Kidney (tissue), 14 donors: Measurements from ENCODE around the gene UBQLN4. TPM values are rescaled to one million over a fixed set of nuclear protein-coding genes. Genes with fewer than 3 reads are reported as not detected.

Experiments used
- DNase-seq, 5 donors: peaks; one replicate each; pipeline ENCODE4 v3.0.0-alpha.2; 2013 to 2020
- FAIRE-seq: peaks from 2 replicates; lab custom pipeline; 2012; peaks lifted over from hg19 to GRCh38; lab: Jason Lieb, UNC
- H3K27ac ChIP-seq, 2 donors: one replicate each; pipeline ENCODE4 v1.7.0; 2013; ENCODE audit warnings: low read depth in 2 of 2, low read length in 2 of 2, inconsistent platforms in 1 of 2
- H3K27me3 ChIP-seq: one replicate; pipeline ENCODE4 v1.7.1; 2013; ENCODE audit warnings: low read length, inconsistent platforms; ENCODE audit not compliant: control insufficient read depth, insufficient read depth
- H3K36me3 ChIP-seq, 3 donors: one replicate each; pipeline versions ENCODE4 v1.7.0 to v1.7.1; 2013; ENCODE audit warnings: low read length in 3 of 3, control low read depth in 1 of 3, inconsistent platforms in 1 of 3; ENCODE audit not compliant: insufficient read depth in 3 of 3, control insufficient read depth in 2 of 3
- H3K4me1 ChIP-seq, 3 donors: one replicate each; pipeline versions ENCODE4 v1.7.0 to v1.7.1; 2013; ENCODE audit warnings: low read length in 3 of 3, inconsistent platforms in 1 of 3, low read depth in 1 of 3; ENCODE audit not compliant: control insufficient read depth in 2 of 3, insufficient read depth in 2 of 3
- H3K4me3 ChIP-seq, 3 donors: one replicate each; pipeline versions ENCODE4 v1.7.0 to v1.8.1; 2013; ENCODE audit warnings: low read length in 3 of 3, control low read depth in 1 of 3, inconsistent platforms in 1 of 3
- H3K9ac ChIP-seq, 3 donors: one replicate each; pipeline versions ENCODE4 v1.7.0 to v1.7.1; 2013; ENCODE audit warnings: low read length in 3 of 3, control low read depth in 1 of 3, inconsistent platforms in 1 of 3
- H3K9me3 ChIP-seq, 3 donors: one replicate each; pipeline versions ENCODE4 v1.7.0 to v1.7.1; 2013; ENCODE audit warnings: low read length in 3 of 3, control low read depth in 1 of 3, inconsistent platforms in 1 of 3; ENCODE audit not compliant: control insufficient read depth in 2 of 3, insufficient read depth in 1 of 3
- CTCF ChIP-seq: IDR thresholded peaks from 3 replicates; pipeline ENCODE4 v1.5.1; 2012; ENCODE audit warnings: mild to moderate bottlenecking, moderate library complexity, borderline replicate concordance; ENCODE audit not compliant: insufficient read depth; ENCODE audit errors: extremely low read depth
- intact Hi-C: fragments of 100-400 bp; cut with DNase I; formaldehyde crosslinking; loops from one replicate; pipeline ENCODE4 v1.11.1; 2022
- polyA plus RNA-seq: library from polyadenylated mRNA; stranded (reverse); fragments of 350-450 nt; fragmentation: Illumina TruSeq; extraction: RNeasy Lipid Tissue Mini Kit (QIAGEN cat#74804); gene quantifications from one replicate; pipeline ENCODE4 v1.2.3, GENCODE V29; 2014; ENCODE audit warnings: low read depth, low replicate concordance; ENCODE audit not compliant: insufficient read depth
- total RNA-seq: library from RNA; stranded (reverse); fragmentation: NEBNext Ultra II Directional; extraction: Animal tissue kit (Norgen Biotek cat#: 25700); gene quantifications from one replicate; pipeline ENCODE4 v1.2.1, GENCODE V29; 2021
- donor health status: control.
- donor health status: control.
- donor health status: control.
- donor health status: control.
- donor health status: control.
- donor health status: DM: yes; HTN: yes; CAD: no.
- donor health status: Normal renal cell carcinoma (clear cell type).

UBQLN4 gene
- total and polyA plus RNA-seq, 2 donors from 2014 or later: 24.5 to 24.6 TPM

GRCh38 chr1:156020293-156021092 lies 33.1 kb downstream of the UBQLN4 start, which contains the start of gene SSR2:
Gene SSR2 (minus strand): TSS chr1:156020951. CDS start chr1:156020167, 784 bp downstream.
- Histone ChIP-seq H3K27ac (peak within 1 kb of the TSS; percentile 69 to 71), H3K9me3 (no peaks in the 10 kb centered on the region), H3K4me1 (peaks cover 3 to 9% (median 8%) of the 10 kb centered on the region in 3 donors), H3K4me3 (peak within 1 kb of the TSS; percentile 82 to 90 (median 87)), H3K36me3 (peaks cover 0 to 3% (median 0%) of the 10 kb centered on the region in 3 donors), H3K9ac (peak within 1 kb of the TSS; percentile 17 to 71 (median 69)), H3K27me3 (no peaks in the 10 kb centered on the region)
- FAIRE-seq (no peak), DNase-seq (peak; percentile 90 to 97 (median 92))
- TF ChIP-seq CTCF: no peak
- intact Hi-C loops: no loop called here

GRCh38 chr1:156019946-156020292 lies 33.7 kb downstream of the UBQLN4 start:
- Histone ChIP-seq H3K9ac (peak overlapping the region; percentile 15 to 71 (median 69)), H3K4me1 (peaks cover 3 to 9% (median 8%) of the 10 kb centered on the region in 3 donors), H3K36me3 (peaks cover 0 to 3% (median under 1%) of the 10 kb centered on the region in 3 donors), H3K27me3 (no peaks in the 10 kb centered on the region), H3K9me3 (no peaks in the 10 kb centered on the region), H3K27ac (no peak overlapping the region), H3K4me3 (peak overlapping the region; percentile 82 to 90 (median 87))
- FAIRE-seq (no peak), DNase-seq (no peak)
- TF ChIP-seq CTCF: no peak
- intact Hi-C loops: no loop called here

- FAIRE-seq (no peak), DNase-seq (no peak)
- Histone ChIP-seq H3K27ac (no peak overlapping the region), H3K9me3 (no peaks in the 10 kb centered on the region), H3K36me3 (peaks cover 7 to 26% (median 25%) of the 10 kb centered on the region in 3 donors), H3K27me3 (no peaks in the 10 kb centered on the region), H3K9ac (no peak overlapping the region), H3K4me3 (no peak overlapping the region), H3K4me1 (peaks cover 2 to 4% (median 4%) of the 10 kb centered on the region in 3 donors)
- intact Hi-C loops: no loop called here
- TF ChIP-seq CTCF: no peak
Observed at GRCh38 chr1:156014829-156015228, 38.8 kb downstream of the UBQLN4 start.
